Neuronal stem cell (in vitro differentiated cells): ENCODE measurements around the gene TMC7.

Experiments
- DNase-seq: peaks from one replicate; pipeline ENCODE4 v3.0.0-alpha.2; 2013; ENCODE audit warnings: low spot score
- H2AFZ ChIP-seq: one replicate; pipeline ENCODE4 v1.6.1; 2013; ENCODE audit warnings: mild to moderate bottlenecking, low read length, inconsistent platforms
- H2AK5ac ChIP-seq: 2 replicates; pipeline ENCODE4 v1.6.1; 2013; ENCODE audit warnings: low read depth, mild to moderate bottlenecking, inconsistent platforms, low read length, moderate library complexity, mixed read lengths
- H2BK120ac ChIP-seq: 2 replicates; pipeline ENCODE4 v1.6.1; 2013; ENCODE audit warnings: low read depth, mild to moderate bottlenecking, inconsistent platforms, low read length, moderate library complexity, mixed read lengths
- H2BK12ac ChIP-seq: one replicate; pipeline ENCODE4 v1.6.1; 2013; ENCODE audit warnings: low read length, inconsistent platforms
- H2BK15ac ChIP-seq: 2 replicates; pipeline ENCODE4 v1.6.1; 2013; ENCODE audit warnings: mild to moderate bottlenecking, low read length, inconsistent platforms, mixed read lengths
- H2BK5ac ChIP-seq: one replicate; pipeline ENCODE4 v1.6.1; 2013; ENCODE audit warnings: inconsistent platforms, mild to moderate bottlenecking, low read length, moderate library complexity
- H3K14ac ChIP-seq: one replicate; pipeline ENCODE4 v1.6.1; 2013; ENCODE audit warnings: low read length, inconsistent platforms
- H3K18ac ChIP-seq: 2 replicates; pipeline ENCODE4 v1.6.1; 2013; ENCODE audit warnings: low read length, inconsistent platforms
- H3K23ac ChIP-seq: 2 replicates; pipeline ENCODE4 v1.6.1; 2013; ENCODE audit warnings: low read depth, mild to moderate bottlenecking, mixed read lengths, low read length, inconsistent platforms; ENCODE audit not compliant: poor library complexity
- H3K27ac ChIP-seq: replicated peaks from 3 replicates; pipeline ENCODE4 v1.5.1; 2013; ENCODE audit warnings: low read length, inconsistent platforms
- H3K27me3 ChIP-seq, 3 experiments: 2 replicates each; pipeline ENCODE4 v1.6.1; 2013; ENCODE audit warnings: low read length in 3 of 3, mild to moderate bottlenecking in 2 of 3, inconsistent platforms in 1 of 3, low read depth in 1 of 3, mixed read lengths in 1 of 3, moderate library complexity in 1 of 3; ENCODE audit not compliant: control insufficient read depth in 3 of 3, insufficient read depth in 3 of 3
- H3K36me3 ChIP-seq, 2 donors: replicated peaks in 1 of 2; 2 replicates each; pipeline ENCODE4 v1.6.1; 2013; ENCODE audit warnings: low read length in 2 of 2; ENCODE audit not compliant: control insufficient read depth in 2 of 2, insufficient read depth in 2 of 2
- H3K4ac ChIP-seq: 2 replicates; pipeline ENCODE4 v1.6.1; 2013; ENCODE audit warnings: inconsistent platforms, mild to moderate bottlenecking, low read length, moderate library complexity
- H3K4me1 ChIP-seq, 2 donors: 1 replicate in 1 of 2; 2 replicates in 1 of 2; pipeline ENCODE4 v1.6.1; 2013; ENCODE audit warnings: low read length in 2 of 2, low read depth in 1 of 2; ENCODE audit not compliant: control insufficient read depth in 2 of 2, insufficient read depth in 1 of 2
- H3K4me2 ChIP-seq: one replicate; pipeline ENCODE4 v1.6.1; 2013; ENCODE audit warnings: mild to moderate bottlenecking, low read length, inconsistent platforms; ENCODE audit not compliant: insufficient read depth, poor library complexity, severe bottlenecking
- H3K4me3 ChIP-seq, 2 donors: 2 replicates each; pipeline ENCODE4 v1.5.1; 2013; ENCODE audit warnings: low read length in 2 of 2, mild to moderate bottlenecking in 2 of 2, inconsistent platforms in 1 of 2, moderate library complexity in 1 of 2
- H3K79me1 ChIP-seq: one replicate; pipeline ENCODE4 v1.6.1; 2013; ENCODE audit warnings: low read depth, mild to moderate bottlenecking, inconsistent platforms, low read length, moderate library complexity
- H3K9ac ChIP-seq: one replicate; pipeline ENCODE4 v1.6.1; 2013; ENCODE audit warnings: mild to moderate bottlenecking, low read depth, low read length, inconsistent platforms; ENCODE audit not compliant: poor library complexity
- H3K9me3 ChIP-seq, 2 donors: replicated peaks in 1 of 2; 2 replicates each; pipeline versions ENCODE3 to v1.6.1; 2013; ENCODE audit warnings: low read length in 2 of 2, mild to moderate bottlenecking in 2 of 2, inconsistent platforms in 1 of 2, low read depth in 1 of 2, mixed read lengths in 1 of 2, moderate library complexity in 1 of 2; ENCODE audit not compliant: control insufficient read depth in 2 of 2, insufficient read depth in 1 of 2
- H4K8ac ChIP-seq: one replicate; pipeline ENCODE4 v1.6.1; 2013; ENCODE audit warnings: low read depth, mild to moderate bottlenecking, inconsistent platforms, low read length, moderate library complexity
- H4K91ac ChIP-seq: one replicate; pipeline ENCODE4 v1.6.1; 2013; ENCODE audit warnings: low read length, low read depth, mild to moderate bottlenecking, inconsistent platforms; ENCODE audit not compliant: poor library complexity
- WGBS, 2 donors: extraction: QIAGEN DNeasy Blood & Tissue Kit; methylation state at CpG; one replicate each; pipeline ENCODE4 v1.1.7; 2013; ENCODE audit warnings: missing lambda C conversion rate in 2 of 2, mixed read lengths in 1 of 2; ENCODE audit not compliant: insufficient read length in 2 of 2, insufficient replicate concordance in 1 of 2; ENCODE audit errors: extremely low coverage in 2 of 2; 5-methylcytosine and 5-hydroxymethylcytosine counted together

Gene TMC7

GRCh38 chr16:19108409-19109287 lies 124.9 kb downstream of the TMC7 start:
- Histone ChIP-seq H3K27ac (no peak overlapping the region), H3K9me3 (no peaks in the 10 kb centered on the region)
- no peak for DNase-seq

GRCh38 chr16:19109288-19109664 lies 125.5 kb downstream of the TMC7 start:
- Histone ChIP-seq H2BK12ac (no peak overlapping the region), H4K91ac (no peak overlapping the region), H3K4me1 (peaks cover 0 to 4% of the 10 kb centered on the region in 2 donors), H3K4me3 (no peak overlapping the region), H2AFZ (no peak overlapping the region), H3K18ac (no peak overlapping the region), H2BK120ac (no peak overlapping the region), H3K4ac (no peak overlapping the region), H3K36me3 (no peaks in the 10 kb centered on the region), H3K4me2 (no peak overlapping the region), H3K27me3 (peaks cover 0 to 6% (median under 1%) of the 10 kb centered on the region in 3 experiments), H4K8ac (no peak overlapping the region), H3K9ac (no peak overlapping the region), H3K79me1 (no peaks in the 10 kb centered on the region), H2BK15ac (no peak overlapping the region), H3K9me3 (no peaks in the 10 kb centered on the region), H3K14ac (no peak overlapping the region), H2AK5ac (no peak overlapping the region), H2BK5ac (no peak overlapping the region), H3K27ac (no peak overlapping the region), H3K23ac (no peak overlapping the region)
- DNase-seq, result no peak
- WGBS, 2 donors, result no CpG with 5 or more reads among the region's 4 CpGs

More at GRCh38 chr16:19108409-19109287, 124.9 kb downstream of the TMC7 start:
- peaks cover 0 to 2% (median 0%) of the 10 kb centered on the region in 3 experiments for H3K27me3 ChIP-seq
- no peaks in the 10 kb centered on the region for H3K79me1 ChIP-seq
- no peaks in the 10 kb centered on the region for H3K36me3 ChIP-seq
- H3K14ac ChIP-seq, result no peak overlapping the region
- H3K4me1 ChIP-seq, result peaks cover 0 to 4% of the 10 kb centered on the region in 2 donors
- H4K8ac ChIP-seq, result no peak overlapping the region
- H2BK120ac ChIP-seq, result no peak overlapping the region
- no peak overlapping the region for H2BK12ac ChIP-seq
- H3K4me3 ChIP-seq, result no peak overlapping the region
- H2BK15ac ChIP-seq, result no peak overlapping the region
- no CpG with 5 or more reads among the region's 9 CpGs for WGBS, 2 donors
- H3K23ac ChIP-seq, result no peak overlapping the region
- no peak overlapping the region for H3K4me2 ChIP-seq
- no peak overlapping the region for H3K4ac ChIP-seq
- H3K18ac ChIP-seq, result no peak overlapping the region
- no peak overlapping the region for H2AK5ac ChIP-seq
- no peak overlapping the region for H2AFZ ChIP-seq
- no peak overlapping the region for H2BK5ac ChIP-seq
- no peak overlapping the region for H3K9ac ChIP-seq
- H4K91ac ChIP-seq, result no peak overlapping the region

- Histone ChIP-seq H3K36me3 (peaks cover 0 to 2% of the 10 kb centered on the region in 2 donors), H3K23ac (no peak overlapping the region), H3K9ac (no peak overlapping the region), H3K79me1 (no peaks in the 10 kb centered on the region), H3K9me3 (peaks cover 0 to 8% of the 10 kb centered on the region in 2 donors), H3K4ac (no peak overlapping the region), H3K4me1 (peaks cover 0 to 5% of the 10 kb centered on the region in 2 donors), H3K14ac (no peak overlapping the region), H3K4me2 (no peak overlapping the region), H3K27me3 (peaks cover 0 to 20% (median 5%) of the 10 kb centered on the region in 3 experiments), H3K27ac (no peak overlapping the region), H2AFZ (no peak overlapping the region), H2AK5ac (no peak overlapping the region), H2BK15ac (no peak overlapping the region), H2BK120ac (no peak overlapping the region), H3K4me3 (no peak overlapping the region), H2BK12ac (no peak overlapping the region), H4K8ac (no peak overlapping the region), H3K18ac (no peak overlapping the region), H4K91ac (no peak overlapping the region), H2BK5ac (no peak overlapping the region)
- no CpG with 5 or more reads among the region's 4 CpGs for WGBS, 2 donors
- no peak for DNase-seq
Measured at GRCh38 chr16:19110537-19111360, 127.0 kb downstream of the TMC7 start.

- Histone ChIP-seq H3K18ac (no peak overlapping the region), H3K4me1 (peaks cover under 1 to 5% of the 10 kb centered on the region in 2 donors), H3K79me1 (no peaks in the 10 kb centered on the region), H3K27me3 (peaks cover 0 to 23% (median 5%) of the 10 kb centered on the region in 3 experiments), H3K9me3 (peaks cover 0 to 8% of the 10 kb centered on the region in 2 donors), H2AFZ (no peak overlapping the region), H3K14ac (no peak overlapping the region), H2BK12ac (no peak overlapping the region), H3K4ac (no peak overlapping the region), H2BK15ac (no peak overlapping the region), H3K4me2 (no peak overlapping the region), H4K91ac (no peak overlapping the region), H3K23ac (no peak overlapping the region), H2BK5ac (no peak overlapping the region), H3K27ac (no peak overlapping the region), H2BK120ac (no peak overlapping the region), H4K8ac (no peak overlapping the region), H3K36me3 (peaks cover 0 to 2% of the 10 kb centered on the region in 2 donors), H3K4me3 (no peak overlapping the region), H3K9ac (no peak overlapping the region), H2AK5ac (no peak overlapping the region)
- no CpG with 5 or more reads among the region's 2 CpGs for WGBS, 2 donors
- DNase-seq, result no peak
Measured at GRCh38 chr16:19112099-19112407, 128.3 kb downstream of the TMC7 start.
